Thyroid gland (tissue), 4 donors: ENCODE measurements around the gene LIMS2.

ENCODE experiments used
- CTCF ChIP-seq, 6 experiments: fragments of 200-600 bp in 3 of 6; fragments of 450-650 bp in 3 of 6; sonication (generic) in 3 of 6; IDR thresholded peaks; one replicate each; pipeline ENCODE4 v1.5.1; 2016 to 2019; ENCODE audit warnings: antibody characterized with exemption in 6 of 6, mild to moderate bottlenecking in 2 of 6, inconsistent platforms in 1 of 6, moderate library complexity in 1 of 6
- POLR2A ChIP-seq, 2 donors: fragments of 450-650 bp; IDR thresholded peaks; one replicate each; pipeline ENCODE4 v1.6.1; 2017; ENCODE audit warnings: antibody characterized with exemption in 2 of 2, mild to moderate bottlenecking in 2 of 2, moderate library complexity in 1 of 2

- no peak for TF ChIP-seq CTCF (IDR thresholded peaks at IDR 0.05)
- no peak for TF ChIP-seq POLR2A (IDR thresholded peaks at IDR 0.05)
Measured at GRCh38 chr2:127622561-127623387, 52.6 kb downstream of the LIMS2 start.
